GM23338 (cell line): ENCODE measurements around the gene ACP3. TPM values are rescaled to one million over a fixed set of nuclear protein-coding genes. Genes with fewer than 3 reads are reported as not detected.
A peak's percentile ranks its signal among the peaks of the same experiment; 100 is the strongest.

Experiments used
- ATAC-seq: fragments of 200-7000 bp; cut with Tn5 transposase; 3 replicates; pipeline ENCODE4 v1.9.1; 2020
- DNase-seq: peaks from one replicate; pipeline ENCODE4 v3.0.0-alpha.2; 2015; ENCODE audit warnings: low spot score
- H2AFZ ChIP-seq: fragments of 200-600 bp; sonication (generic); 2 replicates; pipeline ENCODE4 v1.8.0; 2016; ENCODE audit warnings: antibody characterized with exemption, mild to moderate bottlenecking, moderate library complexity
- H3F3A ChIP-seq: fragments of 200-600 bp; sonication (generic); replicated peaks from 2 replicates; pipeline ENCODE4 v1.8.0; 2017; ENCODE audit warnings: antibody characterized with exemption, mixed run types, low read depth
- H3K27ac ChIP-seq: fragments of 200-600 bp; sonication (generic); 2 replicates; pipeline ENCODE4 v1.6.1; 2016; ENCODE audit warnings: low read depth
- H3K27me3 ChIP-seq: fragments of 200-600 bp; sonication (generic); 2 replicates; pipeline ENCODE4 v1.8.0; 2016; ENCODE audit warnings: mild to moderate bottlenecking, mixed run types, moderate library complexity; ENCODE audit not compliant: insufficient read depth
- H3K36me3 ChIP-seq: fragments of 200-600 bp; sonication (generic); 2 replicates; pipeline ENCODE4 v1.8.0; 2016; ENCODE audit warnings: mild to moderate bottlenecking; ENCODE audit not compliant: insufficient read depth
- H3K4me1 ChIP-seq: fragments of 200-600 bp; sonication (generic); 2 replicates; pipeline ENCODE4 v1.8.0; 2016; ENCODE audit warnings: mild to moderate bottlenecking, moderate library complexity; ENCODE audit not compliant: insufficient read depth
- H3K4me2 ChIP-seq: fragments of 200-600 bp; sonication (generic); 2 replicates; pipeline ENCODE4 v1.7.1; 2017; ENCODE audit warnings: mixed run types
- H3K4me3 ChIP-seq: fragments of 200-600 bp; sonication (generic); 2 replicates; pipeline ENCODE4 v1.6.1; 2016; ENCODE audit warnings: mixed run types
- H3K79me2 ChIP-seq: fragments of 200-600 bp; sonication (generic); replicated peaks from 2 replicates; pipeline ENCODE4 v1.8.0; 2017; ENCODE audit warnings: mild to moderate bottlenecking; ENCODE audit not compliant: insufficient read depth
- H3K9me2 ChIP-seq: fragments of 200-600 bp; sonication (generic); 2 replicates; pipeline ENCODE4 v1.8.0; 2017; ENCODE audit not compliant: insufficient read depth
- H4K20me1 ChIP-seq: fragments of 200-600 bp; sonication (generic); replicated peaks from 2 replicates; pipeline ENCODE4 v1.8.0; 2017; ENCODE audit warnings: mild to moderate bottlenecking; ENCODE audit not compliant: insufficient read depth
- H3K27ac Mint-ChIP-seq: 2 replicates; pipeline ENCODE4 v1.8.0; 2020; ENCODE audit warnings: inconsistent platforms, mild to moderate bottlenecking, moderate library complexity, mixed read lengths
- H3K27me3 Mint-ChIP-seq: 3 replicates; pipeline ENCODE4 v1.8.0; 2022; ENCODE audit warnings: low read depth, mild to moderate bottlenecking, moderate library complexity, mixed read lengths, inconsistent platforms; ENCODE audit not compliant: insufficient read depth, poor library complexity
- H3K36me3 Mint-ChIP-seq: 3 replicates; pipeline ENCODE4 v1.8.0; 2021; ENCODE audit warnings: low read depth, mild to moderate bottlenecking, inconsistent platforms, moderate library complexity, mixed read lengths
- H3K4me1 Mint-ChIP-seq: 3 replicates; pipeline ENCODE4 v1.8.0; 2020; ENCODE audit warnings: mild to moderate bottlenecking, inconsistent platforms, mixed read lengths
- H3K4me3 Mint-ChIP-seq: 3 replicates; pipeline ENCODE4 v1.8.0; 2021; ENCODE audit warnings: moderate library complexity, mild to moderate bottlenecking, inconsistent platforms, mixed read lengths
- H3K9me3 Mint-ChIP-seq: 3 replicates; pipeline ENCODE4 v1.8.0; 2020; ENCODE audit warnings: moderate library complexity, mild to moderate bottlenecking, inconsistent platforms, mixed read lengths
- CREB1 ChIP-seq: fragments of 250-450 bp; sonication (Bioruptor Pico); IDR thresholded peaks from 2 replicates; pipeline ENCODE4 v1.5.0; 2020; ENCODE audit warnings: low read depth, mild to moderate bottlenecking, moderate library complexity
- CTCF ChIP-seq, 2 experiments: fragments of 200-600 bp in 1 of 2; sonication (generic) in 1 of 2; conservative IDR thresholded peaks; 2 replicates each; pipeline versions ENCODE4 v1.5.1 to v1.6.1; 2016 to 2017; ENCODE audit warnings: antibody characterized with exemption in 2 of 2, low read depth in 2 of 2, mild to moderate bottlenecking in 2 of 2, moderate library complexity in 1 of 2
- polyA plus RNA-seq: library from polyadenylated mRNA; unstranded; fragments of >200 nt; fragmentation: Nextera tagmentation; extraction: Ambion mirVana; gene quantifications from 2 replicates; pipeline ENCODE4 v1.2.1, GENCODE V29; 2016
- total RNA-seq: library from RNA; depleted of rRNA; stranded (reverse); fragments of >200 nt; shearing (Covaris generic); gene quantifications from 2 replicates; pipeline ENCODE4 v1.2.3, GENCODE V29; 2014
- TF ChIP-seq, protein P1 (sequence below): IDR thresholded peaks from 2 replicates; pipeline ENCODE4 v1.6.1; 2016; ENCODE audit warnings: antibody characterized with exemption

The ACP3 gene
- total and polyA plus RNA-seq, 2 experiments from 2014 or later = 1.1 to 3.5 TPM

GRCh38 chr3:132342183-132342582 is 25.0 kb downstream of the ACP3 start:
- Histone ChIP-seq H3K27ac (no peak overlapping the region), H3K36me3 (no peaks in the 10 kb centered on the region), H3K4me2 (no peak overlapping the region), H3K27me3 (no peaks in the 10 kb centered on the region), H3F3A (no peaks in the 10 kb centered on the region), H3K4me3 (no peak overlapping the region), H3K4me1 (peaks cover 6% of the 10 kb centered on the region; the same call in 1 of the 2 replicates), H3K79me2 (no peaks in the 10 kb centered on the region), H2AFZ (no peak overlapping the region), H3K9me2 (no peaks in the 10 kb centered on the region), H4K20me1 (no peaks in the 10 kb centered on the region)
- Mint-ChIP-seq H3K4me3 (no peak overlapping the region), H3K4me1 (peaks cover 22% of the 10 kb centered on the region; the same call in 2 of the 3 replicates), H3K36me3 (no peaks in the 10 kb centered on the region), H3K9me3 (no peaks in the 10 kb centered on the region), H3K27ac (no peak overlapping the region), H3K27me3 (peaks cover 3% of the 10 kb centered on the region)
- TF ChIP-seq CTCF (conservative IDR thresholded peaks at IDR 0.05; ENCODE audit: low read depth in 2 of 2) (peak; percentile 26 to 57; a peak in 3 of 4 replicates), CREB1 (CRISPR knock-in tag) (no peak)
- peak; percentile 88 for ATAC-seq
- DNase-seq = peak; percentile 40

DNA sequence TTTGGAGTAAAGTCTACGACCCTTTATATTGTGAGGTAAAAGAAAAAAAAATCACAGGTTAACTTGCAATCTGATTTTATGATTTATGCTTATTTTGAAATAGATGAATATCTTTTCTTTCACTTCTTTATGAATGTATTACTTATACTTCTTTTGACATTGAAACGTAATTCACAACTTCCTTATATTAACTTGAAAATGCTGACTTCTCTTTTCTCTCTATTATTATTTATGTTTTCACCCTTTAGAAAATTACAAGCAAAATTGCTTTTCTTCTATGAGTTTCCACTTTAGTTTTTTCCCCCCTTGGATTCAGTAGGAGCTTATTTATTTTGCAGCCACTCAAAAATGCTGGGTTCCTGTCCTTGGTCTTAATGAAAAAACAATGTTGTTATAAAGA is 25.4 kb downstream of the ACP3 start:
- Mint-ChIP-seq H3K4me3 (no peak overlapping the region), H3K4me1 (peaks cover 19% of the 10 kb centered on the region; the same call in 2 of the 3 replicates)
- no peak overlapping the region for H2AFZ ChIP-seq

GRCh38 chr3:132343018-132343612 is 25.9 kb downstream of the ACP3 start:
- no peaks in the 10 kb centered on the region for H4K20me1 ChIP-seq
- H3K27ac Mint-ChIP-seq = no peak overlapping the region
- H3F3A ChIP-seq = no peaks in the 10 kb centered on the region
- H3K36me3 Mint-ChIP-seq = no peaks in the 10 kb centered on the region
- no peak overlapping the region for H3K4me3 Mint-ChIP-seq
- DNase-seq (peak; percentile 87), ATAC-seq (peak; percentile 89)
- H3K9me2 ChIP-seq = no peaks in the 10 kb centered on the region
- peaks cover 3% of the 10 kb centered on the region for H3K27me3 Mint-ChIP-seq
- H3K4me2 ChIP-seq = no peak overlapping the region
- H3K27me3 ChIP-seq = no peaks in the 10 kb centered on the region
- H3K4me1 ChIP-seq = peaks cover 6% of the 10 kb centered on the region; the same call in 1 of the 2 replicates
- H3K79me2 ChIP-seq = no peaks in the 10 kb centered on the region
- no peaks in the 10 kb centered on the region for H3K9me3 Mint-ChIP-seq
- no peak overlapping the region for H3K27ac ChIP-seq
- H2AFZ ChIP-seq = no peak overlapping the region
- no peaks in the 10 kb centered on the region for H3K36me3 ChIP-seq
- H3K4me3 ChIP-seq = no peak overlapping the region
- peak; percentile 86 to 91 for TF ChIP-seq CTCF (conservative IDR thresholded peaks at IDR 0.05; ENCODE audit: low read depth in 2 of 2)
- TF ChIP-seq, protein P1, sequence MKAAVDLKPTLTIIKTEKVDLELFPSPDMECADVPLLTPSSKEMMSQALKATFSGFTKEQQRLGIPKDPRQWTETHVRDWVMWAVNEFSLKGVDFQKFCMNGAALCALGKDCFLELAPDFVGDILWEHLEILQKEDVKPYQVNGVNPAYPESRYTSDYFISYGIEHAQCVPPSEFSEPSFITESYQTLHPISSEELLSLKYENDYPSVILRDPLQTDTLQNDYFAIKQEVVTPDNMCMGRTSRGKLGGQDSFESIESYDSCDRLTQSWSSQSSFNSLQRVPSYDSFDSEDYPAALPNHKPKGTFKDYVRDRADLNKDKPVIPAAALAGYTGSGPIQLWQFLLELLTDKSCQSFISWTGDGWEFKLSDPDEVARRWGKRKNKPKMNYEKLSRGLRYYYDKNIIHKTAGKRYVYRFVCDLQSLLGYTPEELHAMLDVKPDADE = no peak
- H3K4me1 Mint-ChIP-seq = peaks cover 19% of the 10 kb centered on the region; the same call in 2 of the 3 replicates

More for the DNA sequence above, 25.4 kb downstream of the ACP3 start:
- no peaks in the 10 kb centered on the region for H4K20me1 ChIP-seq
- TF ChIP-seq, protein P1 = no peak
- H3K4me2 ChIP-seq = no peak overlapping the region
- H3K4me1 ChIP-seq = peaks cover 6% of the 10 kb centered on the region; the same call in 1 of the 2 replicates
- H3F3A ChIP-seq = no peaks in the 10 kb centered on the region
- H3K4me3 ChIP-seq = no peak overlapping the region
- no peaks in the 10 kb centered on the region for H3K36me3 ChIP-seq
- DNase-seq (no peak), ATAC-seq (no peak)
- no peaks in the 10 kb centered on the region for H3K27me3 ChIP-seq
- no peaks in the 10 kb centered on the region for H3K9me2 ChIP-seq
- H3K27ac ChIP-seq = no peak overlapping the region
- Mint-ChIP-seq H3K27ac (no peak overlapping the region), H3K36me3 (no peaks in the 10 kb centered on the region), H3K27me3 (peaks cover 3% of the 10 kb centered on the region), H3K9me3 (no peaks in the 10 kb centered on the region)
- H3K79me2 ChIP-seq = no peaks in the 10 kb centered on the region
